Activated CD8-positive, alpha-beta memory T cell treated with anti-CD3 and anti-CD28 coated beads, Interleukin-2, amount 10 ng/mL, durations not matched to agents 7 days and 5 days (primary cell): ENCODE results near the gene USP32. TPM values are rescaled to one million over a fixed set of nuclear protein-coding genes. Genes with fewer than 3 reads are reported as not detected.
"Not testable (repeated sequence)": the region's sequence is repeated elsewhere in the genome, so short reads cannot be mapped to it uniquely, and the experiment has no call there.

Experiments
- ATAC-seq: fragments of 150-1000 bp; cut with Tn5 transposase; one replicate; pipeline ENCODE4 v1.10.0; 2021; ENCODE audit warnings: moderate library complexity
- CTCF ChIA-PET: fragments of 350-600 bp; sonication (Branson Sonifier 250); formaldehyde crosslinking; loops from one replicate; lab custom pipeline; 2021; ENCODE audit warnings: antibody characterized with exemption; lab: Charles Lee
- DNase-seq: peaks from one replicate; pipeline ENCODE4 v3.0.0-alpha.2; 2020
- H3K27ac Mint-ChIP-seq: one replicate; pipeline ENCODE4 v1.8.0; 2021; ENCODE audit warnings: mild to moderate bottlenecking, mixed read lengths
- H3K27me3 Mint-ChIP-seq: one replicate; pipeline ENCODE4 v1.8.0; 2021; ENCODE audit warnings: mixed read lengths
- H3K36me3 Mint-ChIP-seq: one replicate; pipeline ENCODE4 v1.8.0; 2021; ENCODE audit warnings: mild to moderate bottlenecking, mixed read lengths
- H3K4me1 Mint-ChIP-seq: one replicate; pipeline ENCODE4 v1.8.0; 2021; ENCODE audit warnings: mixed read lengths
- H3K4me3 Mint-ChIP-seq: one replicate; pipeline ENCODE4 v1.8.0; 2021; ENCODE audit warnings: mild to moderate bottlenecking, moderate library complexity, mixed read lengths
- H3K9me3 Mint-ChIP-seq: one replicate; pipeline ENCODE4 v1.8.0; 2022; ENCODE audit warnings: low read depth, mixed read lengths
- total RNA-seq, 2 experiments: library from RNA; stranded (reverse); gene quantifications; one replicate each; pipeline ENCODE4 v1.2.3, GENCODE V29; 2021

USP32 gene
- total RNA-seq, 2 experiments from 2014 or later = 33.4 to 40.4 TPM

DNA sequence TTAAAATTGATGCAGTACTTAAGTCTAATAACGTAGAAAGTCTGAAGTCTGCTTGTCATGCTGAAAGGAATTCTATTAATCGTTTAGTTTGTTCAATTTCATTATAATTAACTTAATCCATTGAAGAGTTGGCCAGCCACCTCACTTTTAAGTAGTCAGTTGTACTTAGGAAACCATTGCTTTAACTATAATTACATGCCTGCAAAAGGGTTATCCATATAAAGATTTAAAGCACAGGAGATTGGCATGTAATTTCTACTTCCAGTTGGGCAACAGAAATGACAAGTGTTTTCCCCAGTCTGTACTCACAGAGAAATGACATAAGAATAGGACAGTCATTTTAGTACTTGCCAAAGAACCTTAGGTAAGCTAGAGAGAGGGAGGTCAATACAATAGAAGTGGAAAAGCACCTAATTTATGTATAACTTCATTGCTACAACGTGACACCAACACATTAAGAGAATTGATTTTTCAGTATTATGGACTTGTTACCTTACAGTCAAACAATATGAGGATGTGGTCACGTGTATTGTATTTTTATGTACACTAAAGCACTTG is 3.7 kb upstream of the USP32 start:
- peaks cover 3% of the 10 kb centered on the region for H3K36me3 Mint-ChIP-seq
- no peaks in the 10 kb centered on the region for H3K9me3 Mint-ChIP-seq
- CTCF ChIA-PET = interaction anchor here (2.1 kb wide), 1 partner anchor 25 kb away, joined by 8 read pairs; no protein-coding TSS in a partner anchor
- H3K27me3 Mint-ChIP-seq = no peaks in the 10 kb centered on the region
- H3K4me3 Mint-ChIP-seq = no peak overlapping the region
- ATAC-seq (no peak), DNase-seq (no peak)
- peaks cover 35% of the 10 kb centered on the region for H3K4me1 Mint-ChIP-seq
- H3K27ac Mint-ChIP-seq = no peak overlapping the region

DNA sequence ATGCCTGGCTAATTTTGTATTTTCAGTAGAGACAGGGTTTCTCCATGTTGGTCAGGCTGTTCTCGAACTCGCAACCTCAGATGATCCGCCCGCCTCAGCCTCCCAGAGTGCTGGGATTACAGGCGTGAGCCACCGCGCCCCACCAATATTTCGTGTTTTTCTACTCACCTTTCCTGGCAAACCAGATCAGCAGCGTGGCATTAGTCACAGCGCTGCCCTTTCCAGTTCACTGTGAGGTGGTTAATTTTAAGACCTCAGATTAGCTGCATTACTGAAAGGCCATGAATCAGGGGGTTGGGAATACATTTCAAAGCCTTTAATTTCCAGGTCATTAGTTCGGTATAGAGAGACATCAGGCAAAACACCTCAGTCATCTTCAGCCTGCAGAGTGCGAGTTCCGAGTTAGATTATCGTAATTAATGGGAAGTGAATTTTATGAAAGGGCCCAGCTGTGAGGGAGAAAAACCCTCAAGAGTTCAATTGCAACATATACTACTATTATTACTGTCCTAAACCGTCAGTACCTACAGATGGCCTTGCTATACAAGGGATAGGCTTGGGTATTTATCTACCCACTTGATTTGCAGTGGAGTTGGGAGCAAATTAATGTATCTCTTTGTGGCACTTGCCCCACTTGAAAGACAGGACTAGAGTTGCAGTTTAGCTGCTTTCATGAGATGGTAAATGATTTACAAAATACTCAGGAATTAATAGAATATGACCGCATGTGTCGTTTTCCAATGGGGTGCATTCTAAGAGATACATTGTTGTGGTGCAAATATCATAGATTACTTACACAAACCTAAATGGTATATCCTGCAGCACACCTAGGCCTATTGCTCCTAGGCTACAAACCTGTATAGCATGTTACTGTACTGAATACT is 2.1 kb upstream of the USP32 start:
- no peaks in the 10 kb centered on the region for H3K27me3 Mint-ChIP-seq
- no peak overlapping the region for H3K4me3 Mint-ChIP-seq
- no peaks in the 10 kb centered on the region for H3K9me3 Mint-ChIP-seq
- CTCF ChIA-PET = interaction anchor here (1.2 kb wide), 2 partner anchors 12 to 244 kb away, joined by 3 to 4 read pairs; no protein-coding TSS in a partner anchor
- H3K27ac Mint-ChIP-seq = no peak overlapping the region
- no peak for ATAC-seq
- no peak for DNase-seq
- H3K36me3 Mint-ChIP-seq = peaks cover 1% of the 10 kb centered on the region
- peaks cover 38% of the 10 kb centered on the region for H3K4me1 Mint-ChIP-seq

DNA sequence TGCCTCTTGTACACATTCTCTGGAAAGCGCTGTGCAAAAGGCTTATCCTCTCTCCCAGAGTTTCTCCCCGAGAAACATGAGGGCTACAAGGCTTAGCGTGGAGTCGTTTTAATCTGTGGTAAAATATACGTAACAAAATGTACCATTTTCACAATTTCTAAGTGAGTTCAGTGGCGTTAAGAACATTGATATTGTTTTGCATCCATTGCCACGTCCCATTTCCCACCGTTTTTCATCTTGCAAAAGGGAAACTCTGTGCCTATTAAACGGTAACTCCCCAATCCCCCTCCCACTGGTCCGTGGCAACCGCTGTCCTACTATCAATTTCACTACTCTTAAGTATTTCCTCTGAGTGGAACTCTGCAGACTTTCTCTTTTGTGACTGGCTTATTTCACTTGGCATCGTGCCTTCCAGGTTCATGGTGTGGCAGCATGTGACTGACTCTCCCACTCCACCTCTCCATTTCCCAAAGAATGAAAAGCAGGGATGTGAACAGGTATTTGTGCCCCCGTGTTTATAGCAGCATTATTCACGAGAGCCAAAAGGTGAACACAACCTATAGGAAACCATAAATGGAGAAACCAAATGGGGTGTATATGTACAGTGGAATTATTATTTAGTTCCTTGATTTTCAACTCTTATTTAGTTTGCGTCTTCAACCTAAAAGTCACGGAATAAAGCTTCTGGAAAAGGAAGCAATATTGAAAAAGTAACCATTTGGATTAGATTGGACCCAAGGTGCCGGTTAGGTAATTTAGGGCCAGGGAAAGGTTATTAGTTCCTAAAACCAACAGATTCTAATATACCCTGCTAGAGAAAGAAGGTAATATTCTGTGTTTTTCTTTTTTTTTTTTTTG is 1.1 kb upstream of the USP32 start:
- no peaks in the 10 kb centered on the region for H3K9me3 Mint-ChIP-seq
- no peak for ATAC-seq
- CTCF ChIA-PET = interaction anchor here (1.0 to 1.7 kb wide), 4 partner anchors 8 to 251 kb away, joined by 3 to 7 read pairs (median 4); no protein-coding TSS in a partner anchor

DNA sequence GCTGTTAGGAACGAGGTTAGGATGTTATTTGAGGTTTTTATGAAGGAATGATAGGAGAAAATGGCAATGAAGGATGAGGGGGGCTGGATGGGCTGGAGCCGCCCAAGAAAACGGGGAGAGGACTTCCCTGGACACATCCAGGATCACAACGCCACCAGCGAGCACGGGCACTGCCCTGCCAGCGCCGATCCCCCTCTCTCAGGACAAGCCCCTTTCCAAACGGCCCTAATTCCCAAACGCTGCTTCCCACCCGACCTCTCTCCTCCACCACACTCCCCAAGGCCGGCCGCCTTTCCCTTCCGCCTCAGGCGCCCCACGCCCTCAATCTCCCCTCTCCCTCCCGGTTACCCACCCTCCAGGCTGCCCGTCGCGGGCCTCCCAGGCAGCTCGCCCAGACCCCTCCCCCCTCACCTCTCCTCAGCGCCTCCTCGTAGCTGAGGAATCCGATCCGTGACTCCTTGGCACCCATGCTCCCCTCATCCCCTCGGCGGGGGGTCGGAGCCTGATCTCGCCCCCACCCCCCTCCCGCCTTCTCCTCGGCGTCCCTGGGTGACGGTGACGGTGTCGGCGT is 377 bp downstream of the USP32 start:
- Mint-ChIP-seq H3K27me3 (no peaks in the 10 kb centered on the region), H3K36me3 (peaks cover 1% of the 10 kb centered on the region), H3K27ac (peak overlapping the region; percentile 96), H3K4me3 (peak overlapping the region; percentile 92), H3K4me1 (peaks cover 40% of the 10 kb centered on the region), H3K9me3 (no peaks in the 10 kb centered on the region)
- DNase-seq (no peak), ATAC-seq (peak; percentile 43)
- CTCF ChIA-PET = interaction anchor here (0.7 to 1.7 kb wide), 4 partner anchors 9 to 250 kb away, joined by 3 to 7 read pairs (median 3); no protein-coding TSS in a partner anchor

More for the DNA sequence above, 1.1 kb upstream of the USP32 start:
- H3K4me1 Mint-ChIP-seq = peaks cover 41% of the 10 kb centered on the region
- H3K4me3 Mint-ChIP-seq = peak overlapping the region; percentile 92
- DNase-seq = peak; percentile 63
- H3K36me3 Mint-ChIP-seq = peaks cover 1% of the 10 kb centered on the region
- H3K27ac Mint-ChIP-seq = peak overlapping the region; percentile 96
- no peaks in the 10 kb centered on the region for H3K27me3 Mint-ChIP-seq

DNA sequence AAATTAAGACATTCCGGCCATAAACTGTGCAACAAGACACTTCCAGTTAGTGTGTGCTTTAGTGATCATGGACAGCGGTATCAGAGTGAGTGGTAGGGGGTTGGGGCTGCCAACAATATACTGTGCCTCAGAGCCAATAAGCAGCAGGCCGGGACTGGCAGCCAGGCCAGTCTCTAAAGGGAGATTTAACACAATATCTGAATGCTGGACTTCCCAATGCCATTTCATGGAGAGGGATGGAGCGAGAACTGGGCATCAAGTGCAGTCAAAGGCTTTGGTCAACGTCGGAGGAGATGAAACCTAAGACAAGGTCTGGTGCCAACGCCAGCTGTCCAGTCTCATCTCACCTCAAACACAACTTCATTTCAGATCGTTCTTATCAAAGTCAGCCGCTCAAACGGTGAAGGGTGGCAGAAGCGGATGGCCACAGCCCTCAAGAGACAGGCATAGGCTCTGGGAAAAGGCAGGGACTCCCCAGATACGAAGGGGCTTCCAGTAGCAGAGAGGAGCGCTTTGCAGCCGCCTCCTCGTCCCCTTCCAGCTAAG is 935 bp downstream of the USP32 start:
- CTCF ChIA-PET = interaction anchor here (1.7 kb wide), 1 partner anchor 10 kb away, joined by 7 read pairs; no protein-coding TSS in a partner anchor
- Mint-ChIP-seq H3K4me1 (peaks cover 42% of the 10 kb centered on the region), H3K9me3 (no peaks in the 10 kb centered on the region), H3K27ac (peak overlapping the region; percentile 96), H3K36me3 (peaks cover 1% of the 10 kb centered on the region), H3K4me3 (peak overlapping the region; percentile 92), H3K27me3 (no peaks in the 10 kb centered on the region)
- DNase-seq (peak; percentile 54), ATAC-seq (no peak)

GRCh38 chr17:60390186-60390585 is 1.7 kb downstream of the USP32 start:
- Mint-ChIP-seq H3K27ac (no peak overlapping the region), H3K36me3 (peaks cover under 1% of the 10 kb centered on the region), H3K27me3 (no peaks in the 10 kb centered on the region), H3K4me3 (peak overlapping the region; percentile 92), H3K4me1 (peaks cover 40% of the 10 kb centered on the region), H3K9me3 (no peaks in the 10 kb centered on the region)
- CTCF ChIA-PET = no interaction called here
- ATAC-seq (no peak), DNase-seq (peak; percentile 26)

- Mint-ChIP-seq H3K36me3 (peaks cover 5% of the 10 kb centered on the region), H3K4me3 (no peak overlapping the region), H3K4me1 (peaks cover 46% of the 10 kb centered on the region), H3K27me3 (no peaks in the 10 kb centered on the region), H3K27ac (no peak overlapping the region), H3K9me3 (no peaks in the 10 kb centered on the region)
- CTCF ChIA-PET = no interaction called here
- peak; percentile 9 for DNase-seq
- ATAC-seq = no peak
Measured at GRCh38 chr17:60388742-60389141, 3.2 kb downstream of the USP32 start.

DNA sequence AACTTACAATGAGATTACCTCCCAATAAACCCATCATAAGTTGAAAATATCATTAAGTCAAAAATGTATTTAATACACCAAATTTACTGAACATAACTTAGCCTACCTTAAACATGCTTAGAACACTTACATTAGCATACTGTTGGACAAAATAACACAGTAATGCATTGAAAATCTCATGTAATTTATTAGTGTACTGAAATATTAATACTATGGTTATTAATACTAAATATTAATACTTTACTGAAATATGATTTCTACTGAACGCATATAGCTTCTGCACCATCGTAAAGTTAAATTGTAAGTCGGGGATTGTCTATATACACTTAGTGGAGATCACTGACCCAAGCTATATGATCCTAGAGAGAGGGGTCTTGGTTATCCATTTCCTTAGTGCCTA is 4.3 kb downstream of the USP32 start:
- Mint-ChIP-seq H3K4me1 (peaks cover 42% of the 10 kb centered on the region), H3K27me3 (no peaks in the 10 kb centered on the region), H3K9me3 (no peaks in the 10 kb centered on the region), H3K27ac (no peak overlapping the region), H3K4me3 (no peak overlapping the region), H3K36me3 (peaks cover 5% of the 10 kb centered on the region)
- ATAC-seq (no peak), DNase-seq (no peak)
- CTCF ChIA-PET = no interaction called here

GRCh38 chr17:60386147-60387058 is 5.5 kb downstream of the USP32 start:
- ATAC-seq (no peak), DNase-seq (no peak)
- peaks cover 5% of the 10 kb centered on the region for H3K36me3 Mint-ChIP-seq
- no peaks in the 10 kb centered on the region for H3K9me3 Mint-ChIP-seq
- no peak overlapping the region for H3K27ac Mint-ChIP-seq
- H3K27me3 Mint-ChIP-seq = no peaks in the 10 kb centered on the region
- no peak overlapping the region for H3K4me3 Mint-ChIP-seq
- CTCF ChIA-PET = interaction anchor here (0.6 kb wide), 1 partner anchor 13 kb away, joined by 3 read pairs; no protein-coding TSS in a partner anchor
- H3K4me1 Mint-ChIP-seq = peaks cover 41% of the 10 kb centered on the region

- CTCF ChIA-PET, H3K4me3 Mint-ChIP-seq, ATAC-seq, H3K27ac Mint-ChIP-seq, H3K27me3 Mint-ChIP-seq, H3K36me3 Mint-ChIP-seq, H3K9me3 Mint-ChIP-seq, DNase-seq: not testable (repeated sequence)
- H3K4me1 Mint-ChIP-seq = peaks cover 29% of the 10 kb centered on the region
Measured at GRCh38 chr17:60384921-60385320, 7.0 kb downstream of the USP32 start.

DNA sequence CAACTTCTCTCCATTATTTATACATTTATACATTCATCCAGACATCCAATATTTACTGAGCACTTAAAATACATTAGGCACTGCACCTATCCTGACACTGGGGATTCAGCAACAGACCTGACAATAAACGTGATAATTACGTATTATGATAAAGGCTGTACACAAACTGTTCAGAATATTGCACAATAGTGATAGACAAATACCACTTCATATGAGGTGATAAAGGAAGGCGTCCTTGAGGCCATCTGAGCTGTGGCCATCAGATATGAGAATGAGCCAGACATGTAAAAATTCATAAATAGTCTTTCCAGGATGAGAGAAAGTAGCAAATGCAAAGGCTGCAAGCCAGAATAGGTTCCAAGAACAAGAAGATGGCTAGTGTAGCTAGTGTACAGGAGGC is 8.6 kb downstream of the USP32 start:
- H3K27ac Mint-ChIP-seq = no peak overlapping the region
- CTCF ChIA-PET = no interaction called here

GRCh38 chr17:60381958-60382357 is 10.0 kb downstream of the USP32 start:
- Mint-ChIP-seq H3K4me3 (no peak overlapping the region), H3K4me1 (peaks cover 18% of the 10 kb centered on the region), H3K27ac (no peak overlapping the region), H3K36me3 (peaks cover 9% of the 10 kb centered on the region), H3K9me3 (no peaks in the 10 kb centered on the region), H3K27me3 (no peaks in the 10 kb centered on the region)
- no peak for DNase-seq
- CTCF ChIA-PET = no interaction called here
- ATAC-seq = no peak

More for the DNA sequence above, 8.6 kb downstream of the USP32 start:
- DNase-seq = no peak
- Mint-ChIP-seq H3K27me3 (no peaks in the 10 kb centered on the region), H3K4me3 (no peak overlapping the region), H3K9me3 (no peaks in the 10 kb centered on the region), H3K4me1 (peaks cover 22% of the 10 kb centered on the region), H3K36me3 (peaks cover 7% of the 10 kb centered on the region)
- no peak for ATAC-seq
